BE2C (cell line): ENCODE results near the gene ZMYND8.
"Not testable (repeated sequence)": the region's sequence is repeated elsewhere in the genome, so short reads cannot be mapped to it uniquely, and the experiment has no call there.

Experiments used
- DNase-seq: peaks from one replicate; pipeline ENCODE4 v3.0.0-alpha.2; 2020
- H3K27me3 ChIP-seq: fragments of 250-450 bp; sonication (Bioruptor Pico); 2 replicates; pipeline ENCODE4 v1.5.1; 2020; ENCODE audit warnings: mild to moderate bottlenecking
- H3K36me3 ChIP-seq: fragments of 250-450 bp; sonication (Bioruptor Pico); 2 replicates; pipeline ENCODE4 v1.5.1; 2020; ENCODE audit warnings: mild to moderate bottlenecking
- H3K4me1 ChIP-seq: fragments of 250-450 bp; sonication (Bioruptor Pico); 2 replicates; pipeline ENCODE4 v1.5.1; 2020
- H3K4me3 ChIP-seq: 2 replicates; pipeline ENCODE4 v1.5.1; 2011; ENCODE audit warnings: low read depth, low read length
- H3K9me3 ChIP-seq: fragments of 250-450 bp; sonication (Bioruptor Pico); 2 replicates; pipeline ENCODE4 v1.5.1; 2020
- CTCF ChIP-seq: IDR thresholded peaks from 2 replicates; pipeline ENCODE4 v1.5.1; 2012; ENCODE audit warnings: mild to moderate bottlenecking, low read depth, low read length

Gene ZMYND8

DNA sequence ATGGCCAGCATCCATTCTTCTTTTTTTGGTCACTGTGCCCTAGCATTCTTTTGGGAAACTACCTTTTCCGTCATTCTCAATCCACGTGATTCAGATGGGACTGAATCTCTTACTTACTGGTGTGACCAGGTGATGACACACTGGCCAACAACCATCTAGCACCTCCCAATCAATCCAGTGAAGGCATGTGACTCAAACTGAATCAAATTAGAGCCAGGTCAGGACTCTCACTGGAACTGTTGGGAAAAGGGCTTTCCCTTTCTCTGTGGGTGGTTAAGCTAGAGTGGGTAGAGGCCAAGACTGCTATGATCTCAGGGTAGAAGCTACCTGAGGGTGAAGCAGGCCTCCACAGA is 36.2 kb upstream of the ZMYND8 start:
- TF ChIP-seq CTCF = no peak
- no peak overlapping the region for H3K4me3 ChIP-seq
- DNase-seq = no peak
- H3K27me3 ChIP-seq = no peaks in the 10 kb centered on the region
- H3K36me3 ChIP-seq = no peaks in the 10 kb centered on the region
- H3K9me3 ChIP-seq = peaks cover 4% of the 10 kb centered on the region
- peaks cover 6% of the 10 kb centered on the region for H3K4me1 ChIP-seq

DNA sequence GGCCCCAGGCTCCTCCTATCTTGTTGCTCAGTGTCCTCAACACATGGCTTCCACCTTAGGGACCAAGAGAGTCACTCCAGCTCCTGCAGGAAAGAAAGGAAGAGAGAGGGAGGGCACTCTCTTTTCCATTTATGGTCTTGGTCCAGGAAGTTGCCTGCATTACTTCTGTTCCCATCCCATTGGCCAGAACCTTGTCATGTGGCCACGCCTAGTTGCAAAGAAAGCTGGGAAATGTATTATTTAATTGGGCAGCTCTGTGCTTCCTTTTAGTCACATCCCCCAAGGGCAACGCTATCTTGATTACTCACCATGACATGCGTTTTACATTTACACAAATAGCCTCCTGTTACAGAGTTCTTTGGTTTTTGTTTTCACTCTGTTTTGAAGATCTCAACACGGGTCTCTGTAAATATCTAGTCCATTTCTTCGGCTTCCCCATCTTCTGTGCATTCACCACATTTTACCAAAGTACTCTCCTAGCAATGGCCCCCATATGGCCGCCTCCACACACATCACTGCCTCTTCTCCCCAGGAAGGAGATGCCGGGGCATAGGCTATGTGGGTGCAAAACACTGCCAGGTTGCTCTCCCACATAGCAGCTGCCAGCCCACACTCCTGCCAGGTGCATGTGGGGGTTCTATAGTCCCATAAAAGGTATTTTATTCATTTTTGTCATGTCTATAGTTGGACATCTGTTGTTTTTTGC is 35.7 kb upstream of the ZMYND8 start:
- no peaks in the 10 kb centered on the region for H3K27me3 ChIP-seq
- no peak overlapping the region for H3K4me3 ChIP-seq
- peak; percentile 79 for DNase-seq
- H3K9me3 ChIP-seq = peaks cover 4% of the 10 kb centered on the region
- no peaks in the 10 kb centered on the region for H3K36me3 ChIP-seq
- TF ChIP-seq CTCF = no peak
- H3K4me1 ChIP-seq = peaks cover 6% of the 10 kb centered on the region

- DNase-seq = no peak
- H3K4me3 ChIP-seq = no peak overlapping the region
- TF ChIP-seq CTCF = no peak
Measured at GRCh38 chr20:47391276-47392010, 34.9 kb upstream of the ZMYND8 start.

DNA sequence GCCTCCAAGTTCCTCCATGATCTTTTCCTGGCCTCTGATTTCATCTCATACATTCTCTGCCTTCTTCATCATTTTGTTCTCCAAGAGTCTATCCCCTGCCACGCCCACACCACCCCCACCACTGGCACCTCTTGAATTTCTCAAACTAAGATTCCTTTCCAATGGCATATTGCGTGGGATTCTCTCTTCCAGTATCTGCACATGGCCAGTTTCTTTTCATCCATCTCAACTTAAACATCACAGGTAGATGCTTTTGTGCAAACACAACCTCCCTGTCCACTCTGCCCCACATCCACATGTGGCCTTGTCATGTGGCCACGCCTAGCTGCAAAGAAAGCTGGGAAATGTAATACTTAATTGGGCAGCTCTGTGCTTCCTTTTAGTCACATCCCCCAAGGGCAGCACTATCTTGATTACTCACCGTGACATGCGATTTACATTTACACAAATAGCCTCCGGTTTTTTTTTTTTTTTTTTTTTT is 33.4 kb upstream of the ZMYND8 start:
- H3K4me1 ChIP-seq = peaks cover 6% of the 10 kb centered on the region
- no peak for TF ChIP-seq CTCF
- no peaks in the 10 kb centered on the region for H3K27me3 ChIP-seq
- DNase-seq = peak; percentile 14
- H3K9me3 ChIP-seq = peaks cover 4% of the 10 kb centered on the region; the same call in 1 of the 2 replicates
- H3K36me3 ChIP-seq = no peaks in the 10 kb centered on the region
- no peak overlapping the region for H3K4me3 ChIP-seq

More at GRCh38 chr20:47391276-47392010, 34.9 kb upstream of the ZMYND8 start:
- Histone ChIP-seq H3K36me3 (no peaks in the 10 kb centered on the region), H3K4me1 (peaks cover 6% of the 10 kb centered on the region), H3K9me3 (peaks cover 4% of the 10 kb centered on the region), H3K27me3 (no peaks in the 10 kb centered on the region)

DNA sequence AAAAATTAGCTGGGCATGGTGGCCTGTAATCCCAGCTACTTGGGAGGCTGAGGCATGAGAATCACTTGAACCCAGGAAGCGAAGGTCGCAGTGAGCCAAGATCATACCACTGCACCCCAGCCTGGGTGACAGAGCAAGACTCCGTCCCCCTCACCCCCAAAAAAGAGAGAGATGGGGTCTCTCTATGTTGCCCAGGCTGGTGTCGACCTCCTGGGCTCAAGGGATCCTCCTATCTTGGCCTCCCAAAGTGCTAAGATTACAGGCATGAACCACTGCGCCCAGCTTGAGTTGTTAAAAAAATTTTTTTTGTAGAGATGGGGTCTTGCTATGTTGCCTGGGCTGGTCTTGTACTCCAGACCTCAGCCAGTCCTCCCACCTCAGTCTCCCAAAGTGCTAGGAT is 29.5 kb upstream of the ZMYND8 start:
- H3K4me3 ChIP-seq, H3K36me3 ChIP-seq, DNase-seq, H3K9me3 ChIP-seq, H3K27me3 ChIP-seq, H3K4me1 ChIP-seq: not testable (repeated sequence)

- no peaks in the 10 kb centered on the region for H3K27me3 ChIP-seq
- no peak for DNase-seq
- H3K9me3 ChIP-seq = no peaks in the 10 kb centered on the region
- H3K4me1 ChIP-seq = no peaks in the 10 kb centered on the region; the same call in 1 of the 2 replicates
- no peak for TF ChIP-seq CTCF
- no peaks in the 10 kb centered on the region for H3K36me3 ChIP-seq
- H3K4me3 ChIP-seq = no peak overlapping the region
Measured at GRCh38 chr20:47382746-47383415, 26.4 kb upstream of the ZMYND8 start.
